Kidney tubule cell (primary cell): Measurements from ENCODE around the gene EPSTI1.
"Not testable (repeated sequence)": the region's sequence is repeated elsewhere in the genome, so short reads cannot be mapped to it uniquely, and the experiment has no call there.

Source experiments
- DNase-seq: peaks from one replicate; pipeline ENCODE4 v3.0.0-alpha.2; 2018; ENCODE audit warnings: low spot score

The EPSTI1 gene

DNA sequence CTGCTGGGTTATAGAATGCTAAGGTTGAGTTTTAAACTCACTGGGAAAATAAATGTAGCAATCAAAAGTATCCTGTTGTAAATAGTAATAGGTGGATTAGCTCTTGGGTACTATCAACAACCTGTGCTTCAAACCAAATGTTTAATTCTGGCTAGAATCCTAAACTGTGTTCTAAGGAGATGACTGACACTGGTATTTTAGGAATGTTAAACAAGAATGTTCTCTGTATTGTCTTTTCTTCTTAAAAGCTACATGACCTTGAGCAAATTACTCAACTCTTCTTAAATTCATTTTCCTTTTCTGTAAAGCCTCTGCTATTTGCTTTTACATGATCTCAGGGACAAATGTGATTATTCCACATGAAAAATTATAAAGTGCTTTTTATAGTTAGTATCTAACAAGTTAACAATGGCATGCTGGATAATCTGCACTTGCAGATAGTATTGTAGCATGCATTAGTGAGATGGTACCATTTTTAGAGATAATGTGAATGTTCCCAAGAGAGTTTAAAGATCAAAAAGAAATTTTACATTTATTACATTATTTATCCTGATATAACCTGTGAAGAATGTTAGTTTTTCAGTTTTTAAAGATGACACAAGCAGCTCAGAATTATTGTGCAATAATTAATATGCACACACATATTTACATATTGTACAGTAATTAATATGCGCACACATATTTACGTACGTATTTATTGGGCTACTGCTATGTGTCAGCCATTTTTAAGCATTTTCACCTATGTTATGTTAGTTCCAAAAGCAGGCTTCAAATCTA, 13.6 kb upstream of the EPSTI1 start:
- peak; percentile 34 for DNase-seq

DNA sequence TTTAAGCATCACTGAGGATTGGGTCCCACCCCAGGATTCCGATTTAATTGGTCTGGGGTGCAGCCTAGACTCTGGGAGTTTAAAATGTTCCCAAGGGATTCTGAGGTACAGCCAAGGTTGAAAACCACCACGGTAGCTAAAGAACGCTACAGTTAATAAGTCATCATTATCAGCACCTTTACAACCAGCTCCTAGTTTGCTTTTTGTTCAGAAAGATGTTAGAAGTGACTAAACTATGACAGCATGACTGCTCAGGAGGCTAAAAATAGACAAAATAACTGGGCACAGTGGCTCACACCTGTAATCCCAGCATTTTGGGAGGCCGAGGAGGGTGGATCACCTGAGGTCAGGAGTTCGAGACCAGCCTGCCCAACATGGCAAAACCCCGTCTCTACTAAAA, 11.7 kb upstream of the EPSTI1 start:
- DNase-seq: no peak

DNA sequence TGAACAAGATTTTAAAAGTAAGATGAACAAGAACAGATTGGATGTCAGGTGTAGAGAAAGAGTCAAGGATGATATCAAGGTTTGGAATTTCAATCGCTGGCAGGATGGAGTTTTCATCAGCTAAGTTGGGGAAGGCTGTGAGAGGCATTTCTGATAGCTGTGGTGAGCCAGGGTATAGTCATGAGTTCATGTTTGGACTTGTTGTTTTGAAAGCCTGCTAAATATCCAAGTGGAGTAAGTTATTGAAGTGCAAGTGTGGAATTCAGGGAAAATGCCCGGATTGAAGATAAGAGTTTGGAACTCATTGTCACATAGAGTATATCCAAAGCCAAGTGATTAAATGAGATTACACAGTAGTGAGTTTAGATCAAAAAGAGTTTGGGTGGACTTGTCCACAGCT, 11.0 kb upstream of the EPSTI1 start:
- DNase-seq: no peak

DNA sequence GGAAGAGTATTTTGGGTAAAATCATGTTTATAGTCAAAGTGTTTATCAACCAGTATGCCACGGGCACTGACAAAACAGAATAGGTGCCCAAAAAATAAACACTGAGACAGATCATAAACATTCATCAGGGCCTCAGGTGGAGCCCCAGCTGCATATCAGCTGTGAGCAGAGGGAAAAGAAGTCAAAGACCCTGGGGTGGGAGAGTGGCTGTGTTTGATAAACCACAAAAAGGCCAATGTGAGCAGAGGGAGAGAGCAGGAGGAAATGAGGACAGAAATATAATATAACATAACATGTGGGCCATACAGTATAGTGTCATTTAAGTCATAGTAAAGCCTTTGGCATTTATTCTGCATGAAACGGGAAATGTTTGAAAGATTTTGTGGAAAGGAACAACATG, 10.0 kb upstream of the EPSTI1 start:
- DNase-seq: no peak

DNA sequence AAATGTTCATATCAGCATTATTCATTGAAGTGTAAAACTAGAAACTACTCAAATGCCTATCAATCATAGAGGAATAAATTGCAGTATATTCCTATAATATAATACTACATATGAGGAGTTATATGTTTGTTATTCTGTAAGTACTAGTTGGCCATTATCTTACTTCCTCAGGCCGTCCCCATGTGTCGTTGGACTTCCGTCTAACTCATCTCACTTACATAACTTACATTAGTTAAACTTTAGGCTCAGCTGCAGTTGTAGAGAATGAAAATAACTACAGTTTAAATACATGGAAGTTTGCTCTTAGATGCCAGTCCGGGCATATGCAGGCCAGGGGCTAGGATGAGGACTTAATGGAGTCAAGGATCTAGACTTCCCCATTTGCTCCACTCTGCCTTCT, 8.6 kb upstream of the EPSTI1 start:
- no peak for DNase-seq

DNA sequence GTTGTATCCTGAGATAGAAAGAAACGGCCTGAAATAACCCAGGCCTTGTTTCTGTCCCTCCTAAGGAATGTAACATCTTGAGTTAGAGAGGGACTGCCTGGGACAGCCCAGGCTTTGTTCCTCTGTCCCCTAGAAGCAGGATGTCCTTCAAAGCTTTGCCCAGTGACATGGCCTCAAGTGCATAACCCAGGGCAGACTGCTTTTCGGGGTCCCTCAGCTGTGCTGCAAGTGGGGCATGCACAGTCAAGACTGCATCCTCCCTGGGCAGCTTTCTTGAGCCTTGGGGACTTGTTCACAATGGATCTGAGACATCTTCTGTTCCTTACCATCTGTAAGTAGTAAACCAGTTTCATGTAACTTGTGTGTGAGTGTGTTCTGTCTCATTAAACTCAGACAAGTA, 7.5 kb upstream of the EPSTI1 start:
- no peak for DNase-seq

DNA sequence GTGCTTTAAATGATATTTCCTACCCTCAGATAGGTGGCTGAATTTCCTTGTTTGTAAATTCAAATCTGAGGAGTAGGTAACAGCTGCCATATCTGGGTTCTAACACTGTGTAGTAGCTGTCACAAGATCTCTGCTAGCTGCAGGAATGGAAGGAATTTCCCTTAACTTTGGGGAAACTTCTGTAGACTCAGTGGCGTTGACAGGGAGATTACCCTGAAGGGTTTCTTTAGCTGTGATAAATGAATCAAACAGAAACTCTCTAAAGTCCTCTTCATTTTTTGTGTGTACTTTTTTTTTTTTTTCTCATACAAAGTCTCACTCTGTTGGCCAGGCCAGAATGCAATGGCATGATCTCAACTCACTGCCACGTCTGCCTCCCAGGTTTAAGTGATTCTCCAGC, 5.3 kb upstream of the EPSTI1 start:
- DNase-seq: no peak

DNA sequence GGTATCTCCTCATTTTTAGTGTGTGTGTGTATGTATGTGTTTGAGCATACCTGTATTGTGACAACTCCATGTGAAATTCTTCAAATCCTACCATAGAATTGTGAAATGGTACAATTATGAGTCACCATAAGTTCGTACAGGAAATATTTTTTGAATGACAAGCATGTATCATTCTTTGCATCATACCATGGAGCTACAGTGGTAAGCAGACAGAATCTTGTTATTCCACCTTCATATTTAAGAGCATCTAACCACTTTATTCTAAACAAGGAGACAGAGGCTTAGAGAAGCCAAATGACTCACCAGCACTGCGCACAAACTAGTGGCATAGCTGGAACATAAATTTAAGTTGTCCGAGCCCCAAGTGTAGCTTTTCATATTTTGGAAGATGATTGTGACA, 4.5 kb upstream of the EPSTI1 start:
- peak; percentile 85 for DNase-seq

DNA sequence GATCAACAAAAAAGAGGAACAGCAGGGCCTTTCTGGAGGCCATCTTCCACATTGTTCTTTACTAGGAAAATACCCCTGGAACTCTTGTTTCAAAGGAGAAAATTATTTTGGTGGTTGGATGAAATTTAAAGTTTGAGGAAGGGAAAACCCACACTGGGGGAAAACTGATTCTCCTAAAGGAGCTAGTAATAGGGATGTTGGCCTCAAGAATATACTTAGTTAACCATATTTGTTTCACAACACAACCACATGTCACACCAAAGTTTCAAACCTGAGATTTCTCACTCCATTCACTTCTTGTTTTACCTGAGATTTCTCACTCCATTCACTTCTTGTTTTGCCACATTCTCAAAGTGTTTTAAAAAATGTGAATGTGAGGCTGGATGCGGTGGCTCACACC, 2.8 kb upstream of the EPSTI1 start:
- no peak for DNase-seq

DNA sequence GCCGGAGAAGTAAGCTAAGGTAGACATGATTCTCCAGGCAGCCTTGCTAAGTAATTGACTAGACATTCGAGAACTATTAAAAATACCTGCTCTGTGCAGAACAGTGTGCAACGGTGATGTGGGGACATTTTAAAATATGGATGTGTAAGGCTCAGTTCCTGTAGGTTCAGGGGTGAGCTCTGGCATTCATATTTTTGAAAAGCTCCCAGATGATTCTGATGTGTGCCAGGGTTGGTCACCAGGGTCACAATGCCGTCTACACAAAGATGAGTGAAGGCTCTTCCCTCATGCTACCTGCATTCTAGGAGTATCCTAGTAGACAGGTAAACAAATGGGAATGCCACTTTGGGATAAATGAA, 702 bp upstream of the EPSTI1 start:
- DNase-seq: no peak

DNA sequence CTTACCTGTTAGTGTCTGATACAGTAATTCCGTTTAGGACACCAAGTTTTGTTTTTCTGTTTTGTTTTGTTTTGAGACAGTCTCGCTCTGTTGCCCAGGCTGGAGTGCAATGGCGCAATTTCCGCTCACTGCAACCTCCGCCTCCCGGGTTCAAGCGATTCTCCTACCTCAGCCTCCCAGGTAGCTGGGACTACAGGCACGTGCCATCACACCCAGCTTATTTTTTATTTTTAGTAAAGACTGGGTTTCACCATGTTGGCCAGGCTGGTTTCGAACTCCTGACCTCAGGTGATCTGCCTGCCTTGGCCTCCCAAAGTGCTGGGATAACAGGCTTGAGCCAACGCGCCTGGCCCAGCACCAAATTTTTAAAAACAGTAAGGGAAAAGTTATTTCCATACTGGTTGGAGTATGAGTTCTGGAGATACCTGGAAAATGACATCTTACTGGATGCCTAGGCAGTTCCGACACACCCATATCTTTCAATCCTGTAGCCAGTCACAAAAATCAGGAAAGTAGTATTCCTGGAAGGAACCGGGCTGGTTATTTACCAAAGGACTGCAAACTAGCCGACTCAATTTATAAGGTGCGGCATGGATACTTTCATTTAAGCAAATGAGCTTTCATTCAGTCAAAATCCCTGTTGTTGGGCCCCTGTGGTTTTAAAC, 676 bp downstream of the EPSTI1 start:
- DNase-seq: not testable (repeated sequence)

DNA sequence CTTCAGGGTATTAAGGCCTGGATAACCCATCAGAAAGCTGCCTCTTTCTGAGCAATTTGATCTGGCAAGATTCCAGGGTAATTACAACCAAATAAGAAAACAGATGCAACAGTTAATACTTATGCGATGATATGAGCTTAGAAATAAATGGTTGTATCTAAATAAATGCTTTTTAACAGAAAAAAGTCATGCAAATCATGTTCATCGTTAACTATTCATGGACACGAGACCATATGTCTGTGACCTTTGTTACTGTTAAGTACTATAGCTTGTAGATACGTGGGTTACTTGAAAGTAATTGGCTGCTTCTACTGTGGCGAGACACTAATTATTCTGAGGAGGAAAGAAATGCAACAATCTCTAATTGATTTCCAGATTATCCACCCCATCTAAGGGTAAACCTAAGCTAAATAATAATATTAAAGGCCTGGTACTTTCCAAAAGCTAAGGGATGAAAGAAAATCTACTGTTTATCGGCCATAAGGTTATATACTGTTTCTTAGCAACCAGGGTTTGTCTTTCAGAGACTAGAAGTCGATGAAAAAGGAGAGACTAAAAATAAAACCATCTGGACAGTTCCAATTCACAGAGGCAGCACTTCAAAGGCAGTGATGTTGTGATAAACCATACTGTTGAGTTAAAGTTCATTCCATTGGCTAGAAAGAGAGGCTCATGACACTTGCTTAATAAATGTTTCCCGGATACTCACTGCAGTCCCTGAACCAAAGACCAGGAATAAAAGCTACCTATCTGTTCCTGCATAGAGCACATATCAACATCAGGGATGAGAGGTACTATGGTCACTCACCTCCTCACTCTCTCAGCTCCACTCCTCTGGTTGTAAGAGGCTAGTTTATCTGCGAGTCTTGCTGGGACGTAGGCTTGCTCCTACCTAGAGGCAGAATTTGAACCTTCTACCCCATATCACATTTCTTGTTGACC, 1.5 kb downstream of the EPSTI1 start:
- DNase-seq: no peak

DNA sequence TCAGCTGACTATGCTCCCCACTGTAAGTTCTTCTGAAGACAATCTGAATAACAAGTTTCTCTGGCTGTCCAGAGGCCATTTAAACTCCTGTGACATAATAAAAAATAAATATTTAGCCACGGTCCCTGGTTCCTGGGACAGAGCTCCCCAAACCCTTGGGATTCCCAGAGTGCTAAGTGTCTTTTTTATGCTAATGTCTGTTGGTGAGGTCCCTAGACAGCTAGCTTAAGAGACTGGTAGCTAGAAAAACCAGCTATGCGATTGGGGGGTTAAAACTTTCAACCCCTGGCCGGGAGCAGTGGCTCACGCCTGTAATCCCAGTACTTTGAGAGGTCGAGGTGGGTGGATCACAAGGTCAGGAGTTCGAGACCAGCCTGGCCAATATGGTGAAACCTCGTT, 5.9 kb downstream of the EPSTI1 start:
- DNase-seq: no peak

DNA sequence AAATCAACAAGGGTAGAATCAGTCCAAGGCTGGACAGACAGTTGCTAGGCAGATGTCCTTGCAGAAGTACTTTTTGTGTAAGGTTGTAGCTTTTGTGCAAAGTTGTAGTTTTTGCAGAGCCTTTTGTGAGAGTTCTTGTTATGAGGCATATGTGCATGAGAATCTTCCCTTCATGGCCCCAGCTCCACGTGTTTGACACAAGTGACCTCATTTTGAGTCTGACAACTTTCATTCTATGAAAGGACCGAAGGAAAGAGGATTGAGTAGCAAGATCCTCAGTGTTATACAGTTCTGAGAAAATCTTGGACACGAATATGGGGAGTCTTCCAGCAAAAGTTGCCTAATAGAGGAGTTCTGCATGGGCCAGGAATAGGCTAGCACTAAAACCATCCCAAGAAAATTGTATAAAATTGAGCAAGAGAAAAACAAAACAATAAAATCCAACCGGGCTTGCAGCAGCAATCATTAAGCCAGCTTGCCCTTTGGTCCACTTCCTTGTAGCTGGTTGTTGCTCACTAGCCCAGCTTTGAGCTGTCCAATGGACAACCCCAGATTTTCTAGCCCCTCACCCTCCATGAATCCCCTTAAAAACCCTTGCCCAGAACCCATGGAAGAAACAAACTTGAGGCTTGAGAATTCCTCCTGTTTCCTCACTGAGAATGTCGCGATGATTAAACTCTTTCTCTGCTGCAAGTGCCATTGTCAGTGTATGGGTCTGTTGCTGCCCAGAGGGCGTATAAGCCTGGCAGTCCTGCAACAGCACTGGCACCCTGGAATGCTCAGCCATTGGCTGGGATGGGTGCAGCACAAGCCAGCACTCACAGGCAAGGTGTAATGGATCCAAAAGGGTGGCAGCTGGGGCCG, 6.5 kb downstream of the EPSTI1 start:
- peak; percentile 66 for DNase-seq

DNA sequence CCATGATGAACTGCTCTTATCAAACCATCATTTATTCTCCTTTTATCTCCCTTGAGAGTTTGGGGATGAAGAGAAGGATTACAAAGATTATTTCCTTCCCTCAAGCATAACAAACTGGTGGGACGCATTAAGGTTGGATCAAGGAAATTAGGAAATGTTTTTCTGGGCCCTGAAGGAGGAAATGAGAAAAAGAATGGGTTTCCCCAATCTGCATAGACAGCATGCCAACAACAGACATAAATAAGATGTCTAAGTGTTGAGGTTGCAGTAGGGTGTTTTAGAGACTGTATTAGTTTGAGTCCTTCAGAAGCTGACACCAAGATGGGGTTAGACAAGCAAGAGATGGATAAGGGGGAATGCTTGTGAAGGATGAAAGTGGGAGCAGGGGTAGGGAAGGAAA, 7.3 kb downstream of the EPSTI1 start:
- DNase-seq: no peak

DNA sequence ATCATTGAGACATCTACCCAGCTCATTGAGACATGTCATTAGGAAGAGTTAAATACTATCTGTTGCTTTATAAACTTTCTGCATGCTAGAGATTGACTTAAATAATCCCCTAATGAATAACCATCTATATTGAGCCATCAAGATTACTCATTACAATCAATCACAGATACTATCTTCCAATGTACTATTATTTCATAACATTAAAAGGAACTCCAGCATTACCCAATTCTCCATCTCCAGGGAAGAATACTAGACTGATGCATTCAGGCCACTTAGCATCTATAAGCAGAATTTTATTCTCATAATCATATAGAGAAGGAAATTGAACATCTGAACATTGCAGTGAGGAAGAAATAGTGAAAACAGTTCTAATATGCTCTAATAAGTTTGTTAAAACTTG, 8.0 kb downstream of the EPSTI1 start:
- no peak for DNase-seq

DNA sequence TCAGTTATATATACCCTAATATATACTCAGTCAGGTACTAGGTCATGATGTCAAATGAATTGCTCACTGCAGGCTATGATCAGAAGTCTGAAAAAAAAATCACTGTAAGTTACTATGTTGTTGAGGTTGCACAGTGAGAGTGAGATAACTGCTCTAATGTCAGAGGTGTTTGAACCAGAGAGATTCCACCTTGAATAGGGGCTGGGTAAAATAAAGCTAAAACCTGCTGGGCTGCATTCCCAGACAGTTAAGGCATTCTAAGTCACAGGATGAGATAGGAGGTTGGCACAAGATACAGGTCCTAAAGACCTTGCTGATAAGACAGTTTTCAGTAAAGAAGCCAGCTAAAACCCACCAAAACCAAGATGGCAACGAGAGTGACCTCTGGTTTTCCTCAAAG, 10.2 kb downstream of the EPSTI1 start:
- peak; percentile 59 for DNase-seq

DNA sequence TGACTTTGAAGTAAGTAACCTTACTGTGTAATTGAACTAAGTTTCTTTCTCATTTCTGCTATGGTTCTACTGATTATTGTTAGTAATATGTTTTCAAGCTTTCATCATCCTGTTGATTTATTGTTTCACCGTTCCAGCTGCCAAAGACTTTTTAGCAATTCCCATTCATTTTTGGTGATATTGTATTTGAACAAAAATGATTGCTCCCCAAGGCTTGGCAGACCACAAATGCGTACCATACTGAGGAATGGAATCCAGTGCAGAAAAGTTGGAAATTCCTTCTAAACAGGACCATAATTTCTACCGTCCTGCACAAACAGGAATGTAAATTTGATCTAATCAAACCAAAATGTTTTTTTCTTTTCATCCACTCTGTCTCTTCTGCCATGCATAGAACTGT, 10.7 kb downstream of the EPSTI1 start:
- no peak for DNase-seq

DNA sequence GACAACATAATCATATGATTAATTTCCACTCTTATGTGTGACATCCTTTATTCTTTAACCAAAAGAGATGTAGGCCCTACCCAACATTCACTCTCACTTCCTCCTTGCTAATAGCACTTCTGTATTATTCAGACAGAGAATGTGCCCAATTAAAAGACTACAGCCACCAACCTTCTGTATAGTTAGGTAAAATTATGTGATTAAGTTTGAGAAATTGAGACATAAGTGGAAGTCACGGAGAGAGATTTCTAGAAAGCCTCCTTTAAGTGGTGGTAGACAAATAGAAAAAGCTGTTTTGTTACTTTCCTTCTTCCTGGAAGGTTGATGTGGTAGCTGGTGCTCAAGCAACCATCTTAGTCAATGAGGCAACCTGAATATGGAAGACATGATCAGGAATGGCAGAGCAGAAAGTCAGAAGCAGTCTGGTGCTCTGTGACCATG, 14.8 kb downstream of the EPSTI1 start:
- no peak for DNase-seq

DNA sequence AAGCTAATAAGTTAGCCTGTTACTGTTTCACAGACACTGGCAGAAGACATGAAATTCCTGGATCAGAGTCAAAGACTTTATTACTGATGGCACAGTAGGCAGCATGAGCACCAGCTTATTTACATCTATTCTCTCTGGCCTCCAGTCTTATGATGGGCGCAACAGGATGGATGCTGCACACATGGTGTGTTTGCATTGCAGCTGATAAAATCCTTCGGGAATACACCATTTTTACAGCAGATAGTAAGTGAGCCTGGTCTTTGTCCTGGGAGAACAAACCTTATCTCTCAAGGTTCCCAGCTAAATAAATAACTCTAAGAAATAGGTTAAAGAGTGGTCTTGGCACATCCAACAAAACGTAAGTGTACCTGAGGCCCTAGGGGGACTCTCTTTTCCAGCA, 16.0 kb downstream of the EPSTI1 start:
- DNase-seq: no peak

DNA sequence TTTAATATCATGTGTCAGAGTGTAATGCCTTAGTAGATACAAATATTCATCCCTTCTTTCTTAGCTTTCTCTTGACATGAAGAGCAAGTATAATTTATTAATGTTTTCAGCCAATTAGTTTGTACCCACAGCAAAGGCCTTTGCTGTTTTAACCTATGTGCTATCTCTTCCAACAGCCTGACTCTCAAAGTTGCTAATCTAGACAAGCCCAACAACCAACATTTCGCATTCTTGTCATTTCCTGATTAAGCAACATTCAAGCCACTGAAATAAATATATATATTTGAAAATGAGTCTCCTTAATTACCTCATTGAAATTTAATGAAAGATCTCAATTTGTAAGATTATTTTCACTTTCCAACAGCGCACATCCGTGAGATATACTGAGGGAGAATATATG, 18.5 kb downstream of the EPSTI1 start:
- DNase-seq: no peak
